Prostate gland (tissue), 2 donors: ENCODE data around the gene COL9A2.

Experiments
- POLR2A ChIP-seq: fragments of 450-650 bp; IDR thresholded peaks from one replicate; pipeline ENCODE4 v1.6.1; 2016; ENCODE audit warnings: antibody characterized with exemption, mild to moderate bottlenecking
- TF ChIP-seq, protein P1 (sequence below), 4 experiments: fragments of 200-600 bp in 2 of 4; fragments of 450-650 bp in 2 of 4; sonication (generic) in 2 of 4; IDR thresholded peaks; 1 replicate in 3 of 4; 2 replicates in 1 of 4; pipeline ENCODE4 v1.5.1; 2016 to 2019; ENCODE audit warnings: antibody characterized with exemption in 4 of 4, mild to moderate bottlenecking in 2 of 4, moderate library complexity in 2 of 4

DNA sequence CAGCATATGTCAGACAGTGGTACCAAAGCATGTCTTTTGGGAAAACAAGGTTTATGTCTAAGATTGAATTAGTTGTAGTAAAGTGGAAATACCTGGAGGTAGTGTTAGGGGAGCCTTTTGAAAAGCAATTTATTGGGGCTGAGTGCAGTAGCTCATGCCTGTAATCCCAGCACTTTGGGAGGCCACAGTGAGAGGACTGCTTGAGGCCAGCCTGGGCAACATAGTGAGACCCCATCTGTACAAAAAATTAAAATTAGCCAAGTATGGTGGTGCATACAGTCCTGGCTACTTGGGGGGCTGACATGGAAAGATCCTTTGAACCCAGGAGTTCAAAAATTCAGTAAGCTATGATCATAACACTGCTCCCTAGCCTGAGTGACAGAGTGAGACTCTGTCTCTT is 51.8 kb downstream of the COL9A2 start:
- no peak for TF ChIP-seq POLR2A
- TF ChIP-seq, protein P1, sequence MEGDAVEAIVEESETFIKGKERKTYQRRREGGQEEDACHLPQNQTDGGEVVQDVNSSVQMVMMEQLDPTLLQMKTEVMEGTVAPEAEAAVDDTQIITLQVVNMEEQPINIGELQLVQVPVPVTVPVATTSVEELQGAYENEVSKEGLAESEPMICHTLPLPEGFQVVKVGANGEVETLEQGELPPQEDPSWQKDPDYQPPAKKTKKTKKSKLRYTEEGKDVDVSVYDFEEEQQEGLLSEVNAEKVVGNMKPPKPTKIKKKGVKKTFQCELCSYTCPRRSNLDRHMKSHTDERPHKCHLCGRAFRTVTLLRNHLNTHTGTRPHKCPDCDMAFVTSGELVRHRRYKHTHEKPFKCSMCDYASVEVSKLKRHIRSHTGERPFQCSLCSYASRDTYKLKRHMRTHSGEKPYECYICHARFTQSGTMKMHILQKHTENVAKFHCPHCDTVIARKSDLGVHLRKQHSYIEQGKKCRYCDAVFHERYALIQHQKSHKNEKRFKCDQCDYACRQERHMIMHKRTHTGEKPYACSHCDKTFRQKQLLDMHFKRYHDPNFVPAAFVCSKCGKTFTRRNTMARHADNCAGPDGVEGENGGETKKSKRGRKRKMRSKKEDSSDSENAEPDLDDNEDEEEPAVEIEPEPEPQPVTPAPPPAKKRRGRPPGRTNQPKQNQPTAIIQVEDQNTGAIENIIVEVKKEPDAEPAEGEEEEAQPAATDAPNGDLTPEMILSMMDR (IDR thresholded peaks at IDR 0.05): no peak
